ENCODE results near the gene UTS2B. TPM values are rescaled to one million over a fixed set of nuclear protein-coding genes. Genes with fewer than 3 reads are reported as not detected.

The UTS2B gene
- total RNA-seq, 6 experiments from 2014 or later = 0.73 to 1.8 (median 1.0) TPM

GRCh38 chr3:191358929-191359328, 28.6 kb upstream of the UTS2B start:
- H3K27ac Mint-ChIP-seq = peak overlapping the region; percentile 59
- H3K4me3 Mint-ChIP-seq = no peak overlapping the region
- H3K9me3 Mint-ChIP-seq = no peaks in the 10 kb centered on the region
- no peak for DNase-seq
- TF ChIP-seq, protein P1, sequence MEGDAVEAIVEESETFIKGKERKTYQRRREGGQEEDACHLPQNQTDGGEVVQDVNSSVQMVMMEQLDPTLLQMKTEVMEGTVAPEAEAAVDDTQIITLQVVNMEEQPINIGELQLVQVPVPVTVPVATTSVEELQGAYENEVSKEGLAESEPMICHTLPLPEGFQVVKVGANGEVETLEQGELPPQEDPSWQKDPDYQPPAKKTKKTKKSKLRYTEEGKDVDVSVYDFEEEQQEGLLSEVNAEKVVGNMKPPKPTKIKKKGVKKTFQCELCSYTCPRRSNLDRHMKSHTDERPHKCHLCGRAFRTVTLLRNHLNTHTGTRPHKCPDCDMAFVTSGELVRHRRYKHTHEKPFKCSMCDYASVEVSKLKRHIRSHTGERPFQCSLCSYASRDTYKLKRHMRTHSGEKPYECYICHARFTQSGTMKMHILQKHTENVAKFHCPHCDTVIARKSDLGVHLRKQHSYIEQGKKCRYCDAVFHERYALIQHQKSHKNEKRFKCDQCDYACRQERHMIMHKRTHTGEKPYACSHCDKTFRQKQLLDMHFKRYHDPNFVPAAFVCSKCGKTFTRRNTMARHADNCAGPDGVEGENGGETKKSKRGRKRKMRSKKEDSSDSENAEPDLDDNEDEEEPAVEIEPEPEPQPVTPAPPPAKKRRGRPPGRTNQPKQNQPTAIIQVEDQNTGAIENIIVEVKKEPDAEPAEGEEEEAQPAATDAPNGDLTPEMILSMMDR (IDR thresholded peaks at IDR 0.05) = no peak
- H3K36me3 Mint-ChIP-seq (ENCODE audit: low read depth) = peaks cover 56% of the 10 kb centered on the region
- H3K27me3 Mint-ChIP-seq (ENCODE audit: insufficient read depth) = peaks cover 2% of the 10 kb centered on the region
- peaks cover 69% of the 10 kb centered on the region for H3K4me1 Mint-ChIP-seq (ENCODE audit: low read depth)

GRCh38 chr3:191357909-191358308, 27.6 kb upstream of the UTS2B start:
- H3K9me3 Mint-ChIP-seq = no peaks in the 10 kb centered on the region
- TF ChIP-seq, protein P1 (IDR thresholded peaks at IDR 0.05) = no peak
- peaks cover 2% of the 10 kb centered on the region; the same call in 1 of the 2 replicates for H3K27me3 Mint-ChIP-seq (ENCODE audit: insufficient read depth)
- peaks cover 47% of the 10 kb centered on the region for H3K36me3 Mint-ChIP-seq (ENCODE audit: low read depth)
- H3K4me3 Mint-ChIP-seq = no peak overlapping the region
- H3K4me1 Mint-ChIP-seq (ENCODE audit: low read depth) = peaks cover 69% of the 10 kb centered on the region
- peak overlapping the region; percentile 88 for H3K27ac Mint-ChIP-seq
- no peak for DNase-seq

DNA sequence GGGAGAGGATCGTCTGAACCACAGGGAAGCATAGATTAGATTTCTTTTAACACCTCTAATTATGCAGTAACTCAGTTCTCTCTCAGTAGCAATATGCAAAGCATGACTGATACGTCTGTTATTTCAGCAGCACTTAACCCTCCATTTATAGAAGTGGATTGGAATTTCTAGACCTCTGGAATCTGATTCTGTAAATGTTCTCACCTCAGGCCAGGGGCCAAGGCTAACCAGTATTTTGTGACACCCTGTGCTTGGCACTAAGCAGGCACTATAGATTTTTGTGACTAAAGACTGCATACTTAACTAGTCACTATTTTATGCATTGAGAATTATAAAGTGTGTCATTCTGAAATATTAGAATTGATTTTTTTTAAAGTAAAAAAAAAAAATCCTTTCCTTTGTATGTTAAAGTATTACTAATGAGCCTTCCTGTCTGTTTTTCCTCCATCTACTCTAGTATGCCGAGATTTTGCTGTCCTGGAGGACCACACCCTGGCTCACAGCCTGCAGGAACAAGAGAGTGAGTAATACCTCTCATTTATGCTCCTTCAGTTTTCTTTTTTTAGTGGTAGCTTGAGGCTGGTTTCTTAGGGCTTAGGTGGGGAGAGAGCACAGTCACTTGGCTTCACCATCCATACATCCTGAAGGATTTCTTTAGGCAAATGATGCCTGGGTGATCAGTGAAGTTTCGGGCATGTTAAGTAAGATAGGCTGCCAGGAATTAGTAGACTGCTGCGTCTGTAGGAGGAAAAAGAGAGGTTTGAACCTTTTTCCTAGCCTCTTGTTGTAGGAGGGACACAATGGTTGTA, 26.5 kb upstream of the UTS2B start:
- H3K9me3 Mint-ChIP-seq = no peaks in the 10 kb centered on the region
- peak overlapping the region; percentile 88 for H3K27ac Mint-ChIP-seq
- TF ChIP-seq, protein P1 (IDR thresholded peaks at IDR 0.05) = no peak
- peak overlapping the region; percentile 74 for H3K4me3 Mint-ChIP-seq
- peaks cover 37% of the 10 kb centered on the region for H3K36me3 Mint-ChIP-seq (ENCODE audit: low read depth)
- peaks cover 2% of the 10 kb centered on the region; the same call in 1 of the 2 replicates for H3K27me3 Mint-ChIP-seq (ENCODE audit: insufficient read depth)
- peak; percentile 73 for DNase-seq
- H3K4me1 Mint-ChIP-seq (ENCODE audit: low read depth) = peaks cover 61% of the 10 kb centered on the region

- TF ChIP-seq, protein P1 (IDR thresholded peaks at IDR 0.05) = no peak
- peak overlapping the region; percentile 88 for H3K27ac Mint-ChIP-seq
- no peaks in the 10 kb centered on the region; the same call in 1 of the 2 replicates for H3K27me3 Mint-ChIP-seq (ENCODE audit: insufficient read depth)
- H3K9me3 Mint-ChIP-seq = no peaks in the 10 kb centered on the region
- H3K36me3 Mint-ChIP-seq (ENCODE audit: low read depth) = peaks cover 26% of the 10 kb centered on the region
- peaks cover 52% of the 10 kb centered on the region for H3K4me1 Mint-ChIP-seq (ENCODE audit: low read depth)
- no peak overlapping the region; the same call in 1 of the 2 replicates for H3K4me3 Mint-ChIP-seq
- DNase-seq = no peak
Observed at GRCh38 chr3:191355406-191355805, 25.1 kb upstream of the UTS2B start.

DNA sequence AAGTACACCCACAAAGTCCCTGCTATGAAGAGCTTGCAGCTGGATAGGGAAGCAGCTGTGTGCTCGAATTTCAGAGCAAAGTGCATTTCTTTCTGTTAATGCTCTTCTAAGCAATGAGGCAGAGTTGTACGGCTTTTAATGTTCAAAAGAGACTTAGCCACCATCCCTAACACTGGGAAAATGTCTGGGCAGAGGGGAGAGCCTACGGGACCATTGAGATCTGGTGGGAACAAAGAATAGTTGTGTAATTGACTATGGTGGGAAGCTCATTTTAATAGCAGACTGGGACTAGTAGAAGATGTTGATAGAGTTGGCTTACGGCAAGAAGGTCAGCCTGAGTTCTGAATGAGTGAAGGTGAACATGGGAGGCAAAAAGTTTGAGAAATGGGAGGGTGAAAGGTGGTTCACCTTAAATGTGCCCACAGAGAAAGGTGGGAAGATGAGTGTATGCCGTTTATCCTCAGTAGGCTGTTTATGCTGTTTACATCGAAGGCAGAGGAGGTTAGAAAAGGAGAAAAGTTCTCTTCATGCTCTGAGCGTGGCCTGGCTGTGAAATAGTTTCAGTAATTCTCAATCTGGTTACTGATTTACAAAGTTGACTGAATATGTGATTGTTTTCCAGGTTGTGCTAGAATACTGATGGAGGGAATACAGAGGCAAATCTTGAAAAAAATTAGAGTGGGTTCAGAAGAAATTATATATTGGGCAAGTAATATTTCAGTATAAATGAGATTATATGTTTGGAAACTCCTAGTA, 22.9 kb upstream of the UTS2B start:
- H3K27ac Mint-ChIP-seq = no peak overlapping the region
- H3K9me3 Mint-ChIP-seq = no peaks in the 10 kb centered on the region
- TF ChIP-seq, protein P1 (IDR thresholded peaks at IDR 0.05) = no peak
- H3K36me3 Mint-ChIP-seq (ENCODE audit: low read depth) = peaks cover 10% of the 10 kb centered on the region
- H3K27me3 Mint-ChIP-seq (ENCODE audit: insufficient read depth) = no peaks in the 10 kb centered on the region; the same call in 1 of the 2 replicates
- no peak for DNase-seq
- no peak overlapping the region for H3K4me3 Mint-ChIP-seq
- peaks cover 31% of the 10 kb centered on the region for H3K4me1 Mint-ChIP-seq (ENCODE audit: low read depth)

Measured in HFFc6 (cell line).